Coronary artery (tissue), 2 donors: ENCODE results near the gene SGCA.

Experiments used
- DNase-seq: peaks from one replicate; pipeline ENCODE4 v3.0.0-alpha.2; 2017; ENCODE audit warnings: low spot score
- H3K27ac ChIP-seq, 2 donors: fragments of 200-600 bp; sonication (generic); one replicate each; pipeline ENCODE4 v1.5.1; 2016 to 2019
- H3K4me3 ChIP-seq: fragments of 200-600 bp; sonication (generic); 2 replicates; pipeline ENCODE4 v1.5.1; 2016; ENCODE audit warnings: mild to moderate bottlenecking, moderate library complexity
- CTCF ChIP-seq: fragments of 200-600 bp; sonication (generic); IDR thresholded peaks from one replicate; pipeline ENCODE4 v1.5.1; 2019; ENCODE audit warnings: antibody characterized with exemption

The SGCA gene

GRCh38 chr17:50136096-50136687 lies 29.6 kb upstream of the SGCA start:
- TF ChIP-seq CTCF = no peak
- no peak overlapping the region for H3K4me3 ChIP-seq
- no peak overlapping the region for H3K27ac ChIP-seq
- no peak for DNase-seq

- DNase-seq = no peak
- Histone ChIP-seq H3K4me3 (no peak overlapping the region), H3K27ac (no peak overlapping the region)
- no peak for TF ChIP-seq CTCF
These were observed 28.8 kb upstream of the SGCA start for GRCh38 chr17:50137042-50137441.

- peak overlapping the region in 1 of 2 donors; percentile 63 for H3K27ac ChIP-seq
- DNase-seq = no peak
- no peak overlapping the region for H3K4me3 ChIP-seq
- TF ChIP-seq CTCF = no peak
These were observed 26.5 kb upstream of the SGCA start for GRCh38 chr17:50139185-50139783.

- peak; percentile 91 for TF ChIP-seq CTCF
- no peak for DNase-seq
- H3K27ac ChIP-seq = peak overlapping the region in 1 of 2 donors; percentile 63
- no peak overlapping the region for H3K4me3 ChIP-seq
These were observed 25.6 kb upstream of the SGCA start for GRCh38 chr17:50139950-50140885.

- Histone ChIP-seq H3K4me3 (no peak overlapping the region), H3K27ac (peak overlapping the region in 1 of 2 donors; percentile 63)
- TF ChIP-seq CTCF = no peak
- no peak for DNase-seq
These were observed 24.6 kb upstream of the SGCA start for GRCh38 chr17:50141026-50141744.

GRCh38 chr17:50141745-50142110 lies 24.1 kb upstream of the SGCA start:
- no peak for DNase-seq
- no peak for TF ChIP-seq CTCF
- Histone ChIP-seq H3K27ac (peak overlapping the region in 1 of 2 donors; percentile 25), H3K4me3 (no peak overlapping the region)
